HG02938 (cell line): ENCODE measurements around the gene SMG6.

Experiments used
- ATAC-seq: cut with Tn5 transposase; IDR thresholded peaks from one replicate; pipeline ENCODE4 v1.9.1; 2021; ENCODE audit warnings: mild to moderate bottlenecking, moderate library complexity; ENCODE audit not compliant: unreplicated experiment

Gene SMG6

DNA sequence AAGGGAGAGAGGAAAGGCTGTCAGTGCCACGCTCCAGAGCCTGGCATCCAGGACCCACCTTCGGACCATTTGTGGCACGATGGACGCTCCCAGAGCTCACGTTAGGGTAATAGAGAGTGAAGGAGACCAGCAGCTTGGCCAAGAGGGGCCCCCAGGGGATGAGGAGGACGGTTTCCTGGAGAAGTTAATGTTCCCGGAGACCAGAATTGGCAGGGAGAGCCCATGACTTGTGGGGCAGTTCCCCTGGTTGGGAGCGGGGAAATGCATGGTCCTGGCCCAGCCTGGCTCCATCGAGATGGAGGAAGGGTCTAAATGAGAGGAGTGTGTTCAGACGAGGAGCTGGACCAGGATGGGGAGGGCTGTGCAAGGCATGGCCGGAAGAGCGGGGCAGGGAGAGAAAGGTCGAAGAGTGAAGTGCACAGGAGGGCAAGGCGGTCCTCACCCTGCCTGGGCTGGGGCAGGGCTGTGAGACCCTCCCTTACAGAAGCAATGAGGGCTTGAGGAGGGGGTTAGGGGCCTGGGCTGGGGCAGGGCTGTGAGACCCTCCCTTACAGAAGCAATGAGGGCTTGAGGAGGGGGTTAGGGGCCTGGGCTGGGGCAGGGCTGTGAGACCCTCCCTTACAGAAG is 251.5 kb downstream of the SMG6 start:
- no peak for ATAC-seq

DNA sequence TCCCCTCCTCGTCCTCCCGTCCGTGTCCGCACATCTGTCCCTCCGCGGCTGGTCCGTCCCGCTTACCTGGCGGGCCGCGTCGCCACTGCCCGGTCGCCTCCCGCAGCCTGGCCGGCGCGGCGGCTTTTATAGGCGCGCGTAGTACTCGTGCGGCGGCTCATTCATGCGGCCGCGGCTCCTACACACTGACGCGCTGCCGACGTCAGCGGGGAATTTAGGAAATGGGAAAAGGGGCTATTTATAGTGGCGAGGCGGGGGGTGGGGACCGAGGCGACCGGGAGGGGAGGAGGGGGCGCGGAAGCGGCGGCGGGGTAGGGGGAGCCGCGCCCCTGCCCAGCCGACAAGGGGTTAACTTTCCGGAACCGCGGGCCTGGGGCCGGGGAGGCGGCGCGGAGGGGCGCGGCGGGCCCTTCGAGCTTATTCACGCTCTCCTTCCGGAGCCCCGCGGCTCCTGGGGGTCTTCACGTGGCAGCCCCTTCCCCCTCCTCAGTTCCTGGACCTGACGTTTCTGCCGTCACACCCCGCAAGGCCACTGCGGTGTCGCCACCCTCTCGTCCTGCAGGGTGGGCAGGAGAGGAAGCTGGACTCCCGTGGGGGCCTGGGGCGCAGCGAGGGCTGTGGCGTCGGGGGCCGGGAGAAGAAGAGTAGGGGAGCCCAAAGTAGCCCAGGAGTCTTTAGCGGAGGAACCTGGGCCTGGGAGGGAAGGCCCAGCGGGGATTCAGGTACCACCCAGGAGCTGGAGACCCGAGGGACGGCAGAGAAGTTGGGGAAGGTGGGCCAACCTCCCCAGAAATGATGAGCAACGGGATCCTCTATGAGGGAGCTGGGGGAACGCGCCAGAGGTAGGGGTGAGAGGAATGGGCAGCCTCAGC is 252.3 kb downstream of the SMG6 start:
- no peak for ATAC-seq

DNA sequence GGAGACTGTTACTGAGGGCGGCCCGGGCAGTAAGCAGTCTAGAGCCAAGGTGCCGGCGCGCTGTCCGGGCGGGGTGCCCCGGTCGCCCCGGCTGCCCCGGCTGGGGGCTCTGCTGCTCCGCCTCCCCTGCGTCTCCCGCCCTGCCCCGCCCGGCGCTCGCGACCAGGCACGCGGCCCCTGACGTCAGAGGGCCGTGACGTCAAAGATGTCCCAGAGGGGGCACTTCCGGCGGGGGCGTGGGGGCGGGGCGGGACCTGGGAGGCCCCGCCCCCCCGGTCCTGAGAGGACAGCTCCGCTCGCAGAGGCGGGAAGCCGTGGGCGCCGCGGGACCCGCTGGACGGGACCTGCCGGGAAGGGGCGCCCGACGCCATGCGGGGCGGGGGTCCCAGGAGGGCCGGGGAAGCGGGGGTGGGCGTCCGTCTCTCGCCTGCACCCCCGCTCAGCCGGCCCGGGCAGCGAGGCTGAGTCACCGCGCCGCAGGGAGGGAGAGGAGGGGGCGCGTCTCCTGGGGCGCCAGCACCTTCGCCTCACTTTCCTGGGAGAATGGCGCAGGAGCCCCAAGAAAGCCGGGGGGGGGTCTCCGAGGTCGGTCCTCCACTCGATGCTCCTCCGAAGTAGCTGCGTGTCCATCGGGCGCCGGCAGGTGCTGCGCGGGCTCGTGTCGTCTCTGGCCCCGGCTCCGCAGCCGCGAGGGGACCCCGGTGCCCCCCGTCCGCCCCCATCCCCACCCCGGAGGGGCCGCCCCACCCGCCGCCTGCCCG is 253.1 kb downstream of the SMG6 start:
- peak; percentile 11 for ATAC-seq

DNA sequence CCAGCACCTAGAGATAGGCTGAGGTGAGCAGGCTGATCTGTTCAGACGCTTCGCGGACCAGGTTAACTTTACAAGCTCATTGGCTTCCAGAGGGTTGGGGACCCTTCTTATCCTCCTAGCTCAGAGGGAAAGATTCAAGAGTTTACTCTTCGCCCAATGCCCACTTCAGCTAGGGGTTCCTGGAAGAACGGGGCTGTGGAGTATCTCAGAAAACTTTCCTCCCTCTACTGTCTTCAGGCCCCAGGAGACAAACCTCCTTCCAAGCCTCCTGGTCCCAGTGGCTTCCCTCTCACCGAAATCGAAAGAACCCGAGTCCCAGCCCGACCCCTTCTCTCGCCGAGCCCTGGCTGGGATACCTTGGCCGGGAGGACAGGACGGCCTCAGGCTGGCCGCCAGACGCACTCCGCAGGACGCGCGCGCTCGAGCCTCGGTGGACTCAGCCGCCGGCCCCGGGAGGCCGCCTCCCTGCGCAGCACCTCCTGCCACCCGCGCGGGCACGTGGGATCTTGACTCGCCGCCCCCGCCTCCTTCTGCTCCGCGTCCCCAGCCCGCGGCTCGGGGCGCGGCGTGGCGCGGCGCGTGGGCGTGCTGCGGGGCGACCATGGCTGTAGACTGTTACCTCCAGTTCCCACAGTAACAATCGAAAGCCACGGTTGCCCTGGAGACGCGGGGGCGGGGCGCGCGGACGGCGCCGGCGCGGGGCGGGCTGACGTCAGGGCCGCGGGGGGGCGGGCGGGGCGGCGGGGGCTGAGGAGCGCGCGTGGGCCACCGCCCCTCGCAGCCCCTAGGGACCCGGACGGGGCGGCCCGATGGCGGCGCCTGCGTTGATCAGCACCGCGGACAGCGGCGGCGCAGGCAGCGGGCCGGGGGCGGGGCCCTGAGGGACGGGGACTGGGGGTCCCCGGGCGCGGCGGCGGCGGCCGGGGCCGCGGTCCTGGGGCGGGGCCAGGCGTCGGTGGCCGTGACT is 254.0 kb downstream of the SMG6 start:
- peak; percentile 50 for ATAC-seq

DNA sequence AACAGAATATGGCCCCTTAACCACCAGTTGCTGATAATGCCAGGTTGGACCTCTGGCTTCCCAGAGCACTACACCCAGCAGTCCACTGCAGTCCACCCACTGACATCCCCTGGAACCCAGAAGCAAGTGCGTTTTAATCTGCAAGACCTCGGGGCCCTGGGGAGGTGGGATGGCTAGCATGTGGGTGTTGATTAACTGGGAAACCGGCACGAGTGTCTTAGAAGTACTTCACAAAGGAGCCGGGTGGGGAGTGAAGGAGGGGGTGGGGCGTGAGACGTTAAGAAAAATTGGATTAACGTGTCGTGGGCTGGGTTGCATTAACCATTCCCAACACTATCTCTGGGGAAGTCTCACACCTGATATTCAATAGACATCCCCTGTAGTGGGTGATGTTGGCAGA is 254.8 kb downstream of the SMG6 start:
- no peak for ATAC-seq

DNA sequence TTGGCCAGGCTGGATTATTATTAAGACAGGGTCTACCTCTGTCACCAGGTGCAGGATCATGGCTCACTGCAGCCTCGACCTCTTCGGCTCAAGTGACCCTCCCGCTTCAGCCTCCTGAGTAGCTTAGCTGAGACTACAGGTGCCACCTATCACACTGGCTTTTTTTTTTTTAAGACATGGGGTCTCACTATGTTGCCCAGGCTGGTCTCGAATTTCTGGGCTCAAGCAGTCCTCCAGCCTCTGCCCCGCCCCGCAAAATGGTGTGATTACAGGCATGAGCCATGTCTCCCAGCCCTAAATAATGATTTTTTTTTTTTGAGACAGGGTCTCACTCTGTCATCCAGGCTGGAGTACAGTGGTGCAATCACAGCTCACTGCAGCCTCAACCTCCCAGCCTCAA is 256.0 kb downstream of the SMG6 start:
- no peak for ATAC-seq

DNA sequence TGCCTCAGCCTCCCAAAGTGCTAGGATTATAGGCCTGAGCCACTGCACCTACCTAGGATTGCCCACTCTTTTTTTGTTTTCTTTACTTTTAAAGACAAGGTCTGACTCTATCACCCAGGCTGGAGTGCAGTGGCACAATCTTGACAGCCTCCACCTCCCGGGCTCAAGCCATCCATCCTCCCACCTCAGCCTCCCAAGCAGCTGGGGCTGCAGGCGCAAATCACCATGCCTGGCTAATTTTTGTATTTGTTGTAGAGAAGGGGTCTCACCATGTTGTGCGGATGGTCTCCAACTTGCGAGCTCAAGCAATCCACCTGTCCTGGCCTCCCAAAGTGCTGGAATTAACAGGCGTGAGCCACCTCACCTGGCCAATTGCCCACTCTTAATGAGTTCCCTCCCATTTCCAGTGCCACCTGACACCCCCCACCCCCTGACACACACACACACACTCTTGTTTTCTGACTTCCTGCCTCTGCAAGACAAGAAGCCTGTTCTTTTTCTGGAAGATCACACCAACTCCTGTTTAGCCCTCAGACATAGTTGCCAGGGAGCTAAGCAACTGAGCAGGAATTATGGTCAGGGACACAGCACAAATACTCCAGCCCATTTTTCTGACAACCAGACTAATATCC is 259.2 kb downstream of the SMG6 start:
- ATAC-seq, result no peak

DNA sequence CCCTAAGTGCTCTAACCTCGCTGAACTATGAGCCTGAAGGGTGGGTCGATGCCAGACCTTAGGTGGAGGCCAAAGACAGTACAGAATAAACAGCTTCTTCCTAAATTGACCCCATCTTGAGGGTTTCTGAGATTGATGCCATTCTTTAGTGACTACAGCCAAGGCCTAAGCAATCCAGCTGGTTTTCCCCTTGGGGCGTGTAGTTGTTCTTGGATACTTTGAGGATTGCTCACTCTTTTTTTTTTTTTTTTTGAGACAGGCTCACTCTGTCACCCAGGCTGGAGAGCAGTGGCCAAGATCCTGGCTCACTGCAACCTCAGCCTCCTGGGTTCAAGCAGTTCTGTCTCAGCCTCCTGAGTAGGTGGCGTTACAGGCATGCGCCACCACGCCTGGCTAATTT is 259.8 kb downstream of the SMG6 start:
- ATAC-seq, result no peak

DNA sequence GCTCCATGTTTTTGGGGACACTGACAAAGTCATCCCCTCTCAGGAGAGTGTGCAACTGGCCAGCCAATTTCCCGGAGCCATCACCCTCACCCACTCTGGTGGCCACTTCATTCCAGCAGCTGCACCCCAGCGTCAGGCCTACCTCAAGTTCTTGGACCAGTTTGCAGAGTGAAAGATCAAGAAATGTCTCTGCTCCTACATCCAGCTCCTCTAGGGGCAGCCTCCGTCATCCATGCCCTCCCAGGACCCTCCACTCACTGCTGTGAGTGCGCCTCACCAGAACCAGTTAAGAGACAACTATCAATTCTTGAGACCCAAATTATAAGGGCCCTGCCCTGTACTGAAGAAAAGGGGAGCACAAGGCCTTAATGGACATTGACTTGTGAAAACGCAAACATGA is 260.7 kb downstream of the SMG6 start:
- no peak for ATAC-seq

DNA sequence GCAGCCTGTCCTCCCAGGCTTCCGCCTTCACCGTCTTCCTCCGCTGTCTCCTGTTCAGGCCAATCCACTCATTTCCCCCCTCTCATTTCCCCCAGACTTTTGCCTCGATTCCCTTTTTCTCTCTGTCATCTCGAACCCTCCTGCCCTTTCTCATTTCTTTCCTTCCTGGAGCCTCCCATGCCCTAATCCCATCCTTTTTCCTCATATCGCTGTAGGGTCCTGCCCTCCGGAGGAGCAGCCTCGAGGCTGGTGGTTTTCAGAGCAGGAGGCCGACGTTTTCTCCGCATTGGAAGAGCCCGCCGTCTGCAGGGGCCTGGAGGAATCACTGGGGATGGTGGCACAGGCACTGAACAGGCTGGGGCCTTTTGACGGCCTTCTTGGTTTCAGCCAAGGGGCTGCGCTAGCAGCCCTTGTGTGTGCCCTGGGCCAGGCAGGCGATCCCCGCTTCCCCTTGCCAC is 261.2 kb downstream of the SMG6 start:
- ATAC-seq, result no peak

DNA sequence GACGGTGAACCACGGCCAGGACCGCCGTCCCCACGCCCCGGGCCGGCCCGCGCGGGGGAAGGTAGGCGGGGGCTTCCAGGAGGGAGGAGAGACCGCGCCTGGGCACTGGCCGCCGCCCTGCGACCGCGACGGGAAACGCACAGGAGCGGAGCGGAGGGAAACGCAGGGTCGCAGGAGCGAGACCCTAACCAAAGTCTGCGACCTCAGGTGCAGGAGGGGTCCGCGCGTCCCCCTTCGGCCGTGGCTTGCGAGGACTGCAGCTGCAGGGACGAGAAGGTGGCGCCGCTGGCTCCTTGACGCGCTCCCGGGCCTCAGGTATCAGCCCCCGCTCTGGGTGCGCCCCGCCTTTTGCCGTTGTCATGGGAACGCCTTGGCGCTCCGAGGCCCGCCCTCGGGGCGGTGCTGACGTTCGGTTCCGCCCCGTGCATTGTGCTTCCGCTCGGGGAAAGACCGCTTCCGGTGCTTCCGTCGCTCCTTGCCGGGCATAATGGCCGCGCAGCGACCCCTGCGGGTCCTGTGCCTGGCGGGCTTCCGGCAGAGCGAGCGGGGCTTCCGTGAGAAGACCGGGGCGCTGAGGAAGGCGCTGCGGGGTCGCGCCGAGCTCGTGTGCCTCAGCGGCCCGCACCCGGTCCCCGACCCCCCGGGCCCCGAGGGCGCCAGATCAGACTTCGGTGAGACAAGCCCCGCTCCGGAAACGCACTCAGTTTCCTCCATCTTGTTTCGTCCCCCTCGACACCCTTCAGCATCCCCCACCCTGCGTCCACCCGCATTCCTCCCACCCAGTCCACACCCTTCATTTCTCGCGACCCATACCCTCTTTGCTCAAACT is 261.8 kb downstream of the SMG6 start, which contains the start of gene OVCA2:
Gene OVCA2, plus strand, starts transcription at position 462 of the 829 bp plus-strand sequence. Its CDS starts 26 bp downstream, at position 488.
- peak; percentile 82 for ATAC-seq

DNA sequence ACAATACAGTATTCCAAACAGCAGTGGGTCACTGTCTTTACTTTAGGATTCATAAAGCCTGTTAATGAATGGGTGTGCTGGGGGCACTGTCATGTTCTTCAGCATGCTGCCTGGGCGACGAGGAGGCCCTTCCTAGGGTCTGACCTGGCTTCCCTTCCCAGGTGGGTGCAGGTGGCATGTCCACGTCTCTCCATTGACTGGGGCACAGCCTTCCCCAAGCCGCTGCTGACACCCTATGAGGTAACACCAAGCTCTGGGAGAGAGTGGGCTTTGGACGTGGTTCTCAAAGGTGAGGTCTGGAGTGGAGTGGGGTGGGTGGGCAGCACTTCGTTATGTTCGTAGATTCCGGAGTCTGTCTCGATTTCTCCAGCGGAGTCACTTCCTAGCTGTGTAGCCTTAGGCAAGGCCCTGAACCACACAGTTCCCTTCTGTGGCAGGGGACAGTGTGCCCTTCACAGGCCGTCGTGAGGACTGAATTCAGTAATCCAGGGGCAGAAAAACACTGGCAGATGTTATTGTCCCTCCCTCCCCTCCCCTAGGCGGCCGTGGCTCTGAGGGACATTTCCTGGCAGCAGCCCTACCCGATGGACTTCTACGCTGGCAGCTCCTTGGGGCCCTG is 262.5 kb downstream of the SMG6 start:
- ATAC-seq, result no peak

DNA sequence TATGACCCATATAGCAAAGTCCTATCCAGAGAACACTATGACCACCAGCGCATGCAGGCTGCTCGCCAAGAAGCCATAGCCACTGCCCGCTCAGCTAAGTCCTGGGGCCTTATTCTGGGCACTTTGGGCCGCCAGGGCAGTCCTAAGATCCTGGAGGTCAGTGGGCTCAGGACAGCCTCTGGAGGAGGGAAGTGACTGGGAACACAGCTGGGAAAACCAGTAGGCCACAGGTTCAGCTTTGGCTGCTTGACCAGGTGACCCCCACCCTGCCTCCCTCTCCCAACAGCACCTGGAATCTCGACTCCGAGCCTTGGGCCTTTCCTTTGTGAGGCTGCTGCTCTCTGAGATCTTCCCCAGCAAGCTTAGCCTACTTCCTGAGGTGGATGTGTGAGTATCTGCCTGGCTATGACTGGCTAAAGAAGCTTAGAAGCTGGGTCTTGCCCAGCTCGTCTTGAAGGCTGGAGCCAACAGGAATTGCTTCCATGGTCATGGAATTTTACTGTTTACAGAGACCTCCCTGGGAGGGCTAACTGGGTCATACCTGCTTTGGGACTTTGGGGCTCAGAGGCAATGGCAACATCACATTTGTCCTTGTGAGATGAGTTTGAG is 263.3 kb downstream of the SMG6 start:
- no peak for ATAC-seq

DNA sequence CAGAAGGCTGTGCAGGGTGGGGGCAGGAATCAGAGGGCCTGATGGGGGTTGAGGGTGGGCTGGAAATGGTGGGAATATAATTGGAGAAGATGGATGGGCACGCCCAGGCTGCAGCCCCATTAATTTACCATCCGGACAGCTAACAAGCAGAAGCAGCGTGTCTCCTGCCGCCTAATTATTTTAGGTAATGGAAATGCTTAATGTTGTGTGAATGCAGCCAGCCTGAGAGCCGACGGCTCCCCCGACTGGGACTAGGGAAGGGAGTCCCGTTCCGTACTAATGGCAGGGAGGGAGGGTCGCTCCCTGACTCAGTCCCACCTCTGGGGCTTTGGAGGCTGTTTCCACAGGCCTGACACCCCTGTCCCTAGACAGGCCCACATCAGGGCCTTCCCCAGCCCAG is 266.4 kb downstream of the SMG6 start:
- no peak for ATAC-seq

DNA sequence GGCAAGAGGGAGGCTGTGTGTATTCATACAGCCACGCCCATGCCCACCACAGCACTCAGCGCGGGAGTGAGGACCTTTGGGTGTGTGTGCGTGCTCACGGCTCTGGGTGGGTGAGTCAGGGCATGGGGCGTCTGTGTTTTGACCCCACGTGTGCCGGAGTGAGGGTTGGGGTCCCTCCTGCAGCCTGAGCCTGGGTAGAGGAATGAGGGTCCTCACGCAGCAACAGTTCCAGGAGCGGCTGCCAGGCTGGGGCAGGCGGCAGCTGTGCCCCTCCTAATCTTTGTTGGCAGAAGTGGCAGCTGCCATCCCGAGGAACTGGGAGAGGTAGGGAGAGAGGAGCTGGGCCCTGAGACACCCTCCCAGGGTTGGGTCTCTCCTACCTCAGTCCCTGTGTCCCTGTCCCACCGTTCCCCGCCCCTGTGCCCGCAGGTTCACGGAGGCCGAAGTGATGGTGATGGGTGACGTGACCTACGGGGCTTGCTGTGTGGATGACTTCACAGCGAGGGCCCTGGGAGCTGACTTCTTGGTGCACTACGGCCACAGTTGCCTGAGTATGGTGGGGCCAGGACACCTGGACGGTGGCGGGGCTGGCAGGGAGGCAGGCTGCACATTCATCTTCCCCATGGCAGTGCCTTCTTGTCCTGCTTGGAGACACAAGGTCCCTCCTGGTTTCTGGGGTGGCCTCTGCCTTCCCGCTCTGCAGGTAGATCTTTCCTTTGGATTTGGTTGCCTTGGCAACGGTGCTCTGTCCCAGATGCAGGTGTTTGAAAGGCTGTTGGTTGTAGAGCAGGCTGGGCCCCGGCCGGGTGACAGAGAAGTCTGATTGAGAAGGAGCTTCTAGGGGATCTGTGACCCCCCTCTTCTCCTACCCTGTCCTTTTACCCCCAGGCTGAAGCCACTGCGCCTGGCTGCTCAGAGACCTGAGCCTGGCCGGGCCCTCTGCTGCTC is 267.8 kb downstream of the SMG6 start:
- no peak for ATAC-seq

DNA sequence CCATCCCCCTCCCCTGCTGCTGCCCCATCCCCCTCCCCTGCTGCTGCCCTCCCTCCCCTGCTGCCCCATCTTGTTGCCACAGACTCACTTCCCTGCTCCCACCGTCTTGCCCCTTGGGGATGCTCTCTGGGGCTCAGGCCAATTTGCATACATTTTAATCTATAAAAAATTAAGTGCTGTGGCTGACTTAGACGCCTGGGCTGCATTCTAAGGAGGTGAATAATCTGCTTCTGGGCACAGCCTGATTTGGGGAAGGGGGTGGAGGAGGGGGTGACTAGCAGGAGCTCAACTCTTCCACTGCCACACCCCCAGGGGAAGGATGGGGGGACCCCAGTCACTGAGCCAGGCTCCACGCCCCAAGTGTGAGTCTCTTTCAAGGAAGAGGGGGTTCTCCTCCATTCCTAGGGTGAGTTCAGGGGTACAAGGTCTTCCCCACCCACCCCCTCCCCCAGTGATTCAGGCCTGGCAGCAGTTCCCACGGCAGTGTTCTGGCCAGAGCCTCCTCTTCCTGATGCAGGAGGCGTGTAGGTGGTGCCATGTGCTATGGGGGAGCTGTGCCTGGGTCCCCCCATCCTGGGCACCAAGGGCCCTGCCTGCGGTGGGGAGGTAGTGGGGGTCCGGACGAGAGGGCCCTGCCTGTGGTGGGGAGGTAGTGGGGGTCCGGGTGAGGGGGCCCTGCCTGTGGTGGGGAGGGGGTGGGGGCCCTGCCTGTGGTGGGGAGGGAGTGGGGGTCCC is 268.6 kb downstream of the SMG6 start:
- no peak for ATAC-seq
